GM23248 (cell line): Measurements from ENCODE around the gene RAB33B.

Experiments used
- EZH2 ChIP-seq: fragments of 200-600 bp; sonication (generic); IDR thresholded peaks from 2 replicates; pipeline ENCODE4 v1.6.1; 2018; ENCODE audit warnings: antibody characterized with exemption, mild to moderate bottlenecking; ENCODE audit not compliant: insufficient read depth, poor library complexity, severe bottlenecking
- EZH2phosphoT487 ChIP-seq: fragments of 200-600 bp; sonication (generic); IDR thresholded peaks from 2 replicates; pipeline ENCODE4 v1.6.1; 2018; ENCODE audit warnings: antibody characterized with exemption, moderate library complexity, mild to moderate bottlenecking, low read depth; ENCODE audit not compliant: insufficient read depth

DNA sequence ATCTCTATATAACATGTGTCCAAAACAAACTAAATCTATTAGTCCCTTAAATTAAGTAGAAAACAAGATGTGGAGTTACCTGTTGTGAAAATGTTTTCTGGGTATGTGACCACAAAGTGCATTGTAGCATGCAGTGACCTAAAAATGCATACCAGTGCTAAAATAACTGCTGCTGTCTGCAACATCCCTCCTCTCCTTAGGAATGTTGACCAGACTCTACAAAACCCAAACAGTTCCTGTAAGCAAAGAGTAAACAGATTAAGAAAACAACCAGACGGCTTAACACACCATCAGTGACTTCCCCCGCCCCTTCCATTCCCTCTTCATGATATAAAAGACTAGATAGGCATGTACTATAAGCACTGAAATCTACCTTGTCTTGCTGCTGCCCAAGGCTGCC lies 15.8 kb upstream of the RAB33B start:
- TF ChIP-seq EZH2 (no peak), EZH2phosphoT487 (no peak)
